HL-60 (cell line): ENCODE results near the gene PGGHG.
"Not testable (repeated sequence)": the region's sequence is repeated elsewhere in the genome, so short reads cannot be mapped to it uniquely, and the experiment has no call there.

Experiments
- CTCF ChIP-seq: IDR thresholded peaks from one replicate; pipeline ENCODE4 v1.5.1; 2011; ENCODE audit warnings: low read length, control low read depth, inconsistent platforms; ENCODE audit not compliant: insufficient read depth
- GABPA ChIP-seq: IDR thresholded peaks from 2 replicates; pipeline ENCODE4 v1.6.1; 2012; ENCODE audit warnings: low read depth
- POLR2AphosphoS5 ChIP-seq: IDR thresholded peaks from 2 replicates; pipeline ENCODE4 v1.6.1; 2012; ENCODE audit warnings: low read depth
- TF ChIP-seq, protein P1 (sequence below): IDR thresholded peaks from 2 replicates; pipeline ENCODE4 v1.6.1; 2012; ENCODE audit warnings: low read depth; ENCODE audit not compliant: insufficient replicate concordance

DNA sequence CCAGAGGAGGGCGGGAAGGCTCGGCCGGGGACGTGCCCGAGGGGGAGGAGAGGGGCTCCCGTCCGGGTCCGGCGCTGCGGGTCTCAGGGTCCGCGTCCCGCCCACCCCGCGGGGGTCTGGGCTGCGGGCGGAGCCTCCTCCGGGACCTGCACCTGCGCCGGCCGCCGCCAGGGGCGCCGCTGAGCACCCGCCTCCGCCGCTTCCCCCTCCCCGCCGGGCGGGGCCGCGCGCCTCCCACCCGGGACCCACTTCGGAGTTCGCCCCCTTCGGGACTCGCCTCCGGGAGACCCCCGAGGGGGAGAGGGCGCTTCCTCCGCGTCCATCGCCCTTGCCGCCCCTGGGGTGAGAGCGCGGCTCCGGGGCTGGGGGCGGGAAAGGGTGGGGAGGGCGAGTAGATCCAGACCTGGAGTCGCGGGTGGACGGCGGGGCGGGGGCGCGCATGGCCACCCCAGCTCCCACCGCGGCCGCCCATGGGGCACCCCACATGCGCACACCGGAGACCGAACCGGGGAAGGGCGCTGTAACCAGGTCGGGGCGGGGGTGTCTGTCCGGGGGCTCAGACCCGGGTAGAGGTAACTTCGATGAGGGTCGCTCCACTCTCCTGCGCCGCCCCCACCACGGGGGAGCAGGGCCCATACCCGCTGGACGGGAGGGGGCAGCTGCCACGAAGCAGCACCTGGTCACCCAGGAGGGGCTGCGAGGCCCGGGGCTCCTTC is 29.6 kb downstream of the PGGHG start:
- TF ChIP-seq, protein P1, sequence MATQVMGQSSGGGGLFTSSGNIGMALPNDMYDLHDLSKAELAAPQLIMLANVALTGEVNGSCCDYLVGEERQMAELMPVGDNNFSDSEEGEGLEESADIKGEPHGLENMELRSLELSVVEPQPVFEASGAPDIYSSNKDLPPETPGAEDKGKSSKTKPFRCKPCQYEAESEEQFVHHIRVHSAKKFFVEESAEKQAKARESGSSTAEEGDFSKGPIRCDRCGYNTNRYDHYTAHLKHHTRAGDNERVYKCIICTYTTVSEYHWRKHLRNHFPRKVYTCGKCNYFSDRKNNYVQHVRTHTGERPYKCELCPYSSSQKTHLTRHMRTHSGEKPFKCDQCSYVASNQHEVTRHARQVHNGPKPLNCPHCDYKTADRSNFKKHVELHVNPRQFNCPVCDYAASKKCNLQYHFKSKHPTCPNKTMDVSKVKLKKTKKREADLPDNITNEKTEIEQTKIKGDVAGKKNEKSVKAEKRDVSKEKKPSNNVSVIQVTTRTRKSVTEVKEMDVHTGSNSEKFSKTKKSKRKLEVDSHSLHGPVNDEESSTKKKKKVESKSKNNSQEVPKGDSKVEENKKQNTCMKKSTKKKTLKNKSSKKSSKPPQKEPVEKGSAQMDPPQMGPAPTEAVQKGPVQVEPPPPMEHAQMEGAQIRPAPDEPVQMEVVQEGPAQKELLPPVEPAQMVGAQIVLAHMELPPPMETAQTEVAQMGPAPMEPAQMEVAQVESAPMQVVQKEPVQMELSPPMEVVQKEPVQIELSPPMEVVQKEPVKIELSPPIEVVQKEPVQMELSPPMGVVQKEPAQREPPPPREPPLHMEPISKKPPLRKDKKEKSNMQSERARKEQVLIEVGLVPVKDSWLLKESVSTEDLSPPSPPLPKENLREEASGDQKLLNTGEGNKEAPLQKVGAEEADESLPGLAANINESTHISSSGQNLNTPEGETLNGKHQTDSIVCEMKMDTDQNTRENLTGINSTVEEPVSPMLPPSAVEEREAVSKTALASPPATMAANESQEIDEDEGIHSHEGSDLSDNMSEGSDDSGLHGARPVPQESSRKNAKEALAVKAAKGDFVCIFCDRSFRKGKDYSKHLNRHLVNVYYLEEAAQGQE = not testable (repeated sequence)
- not testable (repeated sequence) for TF ChIP-seq GABPA, CTCF, POLR2AphosphoS5
